NCI-H2107 treated with DMSO at 0.1 percent for 48 hours (cell line): ENCODE data around the gene BOC.
A peak's percentile ranks its signal among the peaks of the same experiment; 100 is the strongest.

Source experiments
- DNase-seq: peaks from one replicate; lab custom pipeline; 2025; ENCODE audit not compliant: unreplicated experiment; lab: John Stamatoyannopoulos, UW

The BOC gene

DNA sequence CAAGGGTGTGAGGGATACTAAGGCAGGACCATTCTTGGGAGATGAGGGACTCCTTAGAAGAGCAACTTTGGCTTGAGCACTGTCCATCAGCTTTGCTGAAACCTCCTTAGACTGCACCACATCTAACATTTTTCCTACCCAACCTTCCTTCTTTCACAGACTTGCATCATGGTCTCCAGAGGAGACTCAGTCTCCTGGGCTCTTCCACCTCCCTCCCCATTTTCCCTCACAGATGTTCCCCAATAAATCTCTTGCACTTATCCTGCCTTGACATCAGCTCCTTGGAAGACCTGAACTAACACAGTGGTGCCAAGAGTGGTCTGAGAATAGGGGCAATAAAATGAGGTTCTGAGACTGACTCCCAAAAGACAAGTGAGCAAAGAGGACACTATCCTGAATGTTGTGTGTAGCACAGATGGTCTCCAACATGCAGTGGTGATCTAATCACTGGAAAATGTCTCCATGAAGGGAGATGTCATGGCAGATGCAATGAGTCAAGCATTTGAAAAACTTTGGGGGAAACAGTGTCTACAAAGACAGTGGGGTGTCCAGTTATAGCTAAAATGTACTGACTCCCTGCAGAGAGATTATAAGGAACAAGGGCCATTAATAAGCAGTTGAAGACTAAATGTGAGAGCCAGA, 26.0 kb upstream of the BOC start:
- DNase-seq: no peak

- no peak for DNase-seq
Observed at GRCh38 chr3:113186566-113186965, 24.8 kb upstream of the BOC start.

GRCh38 chr3:113193288-113193687, 18.1 kb upstream of the BOC start:
- no peak for DNase-seq

- DNase-seq: no peak
Observed at GRCh38 chr3:113193719-113194118, 17.6 kb upstream of the BOC start.

- peak; percentile 92 for DNase-seq
Observed at GRCh38 chr3:113194823-113195401, 16.4 kb upstream of the BOC start.

- DNase-seq: no peak
Observed at GRCh38 chr3:113200351-113200750, 11.0 kb upstream of the BOC start.

DNA sequence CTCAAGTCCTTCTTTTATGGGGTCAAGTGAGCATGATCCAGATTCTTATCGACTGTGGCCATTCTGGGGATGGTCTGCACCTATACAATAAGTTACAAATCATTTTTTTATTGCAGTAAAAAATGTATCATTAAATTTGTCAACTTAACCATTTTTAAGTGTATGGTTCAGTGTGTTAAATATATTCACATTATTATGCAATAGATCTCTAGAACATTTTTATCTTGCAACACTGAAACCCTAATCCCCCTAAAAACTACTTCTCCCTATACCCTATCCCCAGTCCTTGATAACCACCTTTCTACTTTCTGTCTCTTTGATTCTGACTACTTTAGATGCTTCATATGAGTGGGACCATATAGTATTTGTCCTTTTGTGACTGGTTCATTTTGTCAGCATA, 10.4 kb upstream of the BOC start:
- DNase-seq: no peak

DNA sequence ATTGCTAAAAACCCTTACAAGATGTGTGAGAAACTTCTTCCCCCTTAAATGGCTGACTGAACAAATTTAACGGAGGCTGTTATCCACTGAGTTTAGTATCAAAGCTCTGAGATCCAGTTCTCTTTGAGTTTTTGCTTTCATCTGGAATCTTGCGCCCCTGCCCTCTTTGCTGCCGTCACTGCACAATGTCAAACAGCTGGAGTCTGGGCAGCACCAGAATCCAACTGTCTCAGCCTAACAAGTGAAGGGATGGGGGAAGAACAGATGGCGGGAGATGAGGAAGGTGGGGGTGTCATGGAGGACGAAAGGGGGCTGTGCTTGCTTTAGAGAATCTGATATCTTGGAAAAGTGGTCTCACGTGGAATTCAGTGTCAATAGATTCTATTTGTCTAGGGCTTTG, 7.0 kb upstream of the BOC start:
- no peak for DNase-seq

- no peak for DNase-seq
Observed at GRCh38 chr3:113205481-113205880, 5.9 kb upstream of the BOC start.

DNA sequence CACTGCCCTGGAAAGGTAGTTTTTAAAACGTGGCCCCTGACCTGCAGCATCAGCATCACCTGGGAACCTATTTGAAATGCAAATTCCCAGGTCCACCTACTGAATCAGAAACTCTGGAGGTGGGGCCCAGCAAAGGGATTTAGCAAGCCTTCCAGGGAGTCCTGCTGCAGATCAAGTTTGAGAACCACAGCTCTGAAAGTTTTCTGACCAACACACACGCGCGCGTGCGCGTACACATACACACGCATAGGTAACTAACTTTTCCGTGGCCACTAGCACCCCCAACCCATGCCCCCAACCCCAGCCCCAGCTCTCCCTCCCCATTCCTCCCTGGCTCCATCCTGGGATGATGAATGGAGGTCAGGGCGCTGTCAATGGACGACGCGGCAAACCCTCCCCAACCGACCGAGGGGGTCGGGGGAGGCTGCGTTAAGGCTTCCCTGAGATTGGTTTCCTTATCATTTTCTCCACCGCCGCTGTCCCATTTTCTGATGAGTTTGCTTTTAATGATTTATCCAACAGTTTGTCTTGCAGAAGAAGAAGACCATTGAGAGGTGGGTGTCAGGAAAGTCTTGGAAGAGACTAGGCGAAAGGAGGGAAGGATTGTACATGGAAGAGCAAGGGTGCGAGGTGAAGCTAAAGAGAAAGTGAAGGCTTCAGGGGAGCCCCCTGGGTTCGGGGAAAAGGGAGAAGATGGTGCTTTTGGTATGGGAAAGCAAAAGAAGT, 590 bp upstream of the BOC start:
- DNase-seq: no peak

GRCh38 chr3:113212150-113212843, 940 bp downstream of the BOC start:
- no peak for DNase-seq

GRCh38 chr3:113212844-113213375, 1.6 kb downstream of the BOC start:
- DNase-seq: no peak

GRCh38 chr3:113213896-113214587, 2.7 kb downstream of the BOC start:
- DNase-seq: peak; percentile 66

DNA sequence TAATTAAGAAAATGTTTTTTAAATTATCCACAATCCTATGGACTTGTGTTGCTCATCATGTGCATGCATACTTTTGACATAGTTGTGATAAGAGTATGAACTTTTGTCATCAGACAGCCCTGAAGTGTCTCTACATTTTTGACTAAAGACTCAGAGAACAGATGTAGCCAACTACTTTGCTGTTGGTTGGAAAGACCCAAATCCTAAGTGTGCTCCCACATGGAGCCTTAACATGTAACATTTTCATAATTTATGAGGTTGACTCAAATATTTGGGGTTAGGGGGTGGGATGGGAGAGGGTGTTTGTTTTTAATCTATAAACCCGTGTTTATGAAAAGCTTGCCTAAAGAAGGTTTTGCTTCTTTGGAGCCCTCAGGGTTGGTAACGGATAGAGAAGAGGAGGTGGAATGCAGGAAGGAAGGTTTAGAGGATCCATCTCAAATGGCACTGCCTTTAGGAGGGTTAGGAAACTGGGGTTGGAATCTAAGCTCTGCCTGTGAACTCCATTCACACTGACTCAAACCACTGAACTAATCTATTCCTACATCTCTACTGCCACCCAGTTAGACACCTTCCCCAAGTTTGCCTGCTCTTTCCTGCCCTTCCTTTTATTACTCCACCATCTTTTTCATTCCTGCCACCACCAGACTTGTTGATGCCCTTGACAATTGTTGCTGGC, 3.7 kb downstream of the BOC start:
- DNase-seq: no peak

DNA sequence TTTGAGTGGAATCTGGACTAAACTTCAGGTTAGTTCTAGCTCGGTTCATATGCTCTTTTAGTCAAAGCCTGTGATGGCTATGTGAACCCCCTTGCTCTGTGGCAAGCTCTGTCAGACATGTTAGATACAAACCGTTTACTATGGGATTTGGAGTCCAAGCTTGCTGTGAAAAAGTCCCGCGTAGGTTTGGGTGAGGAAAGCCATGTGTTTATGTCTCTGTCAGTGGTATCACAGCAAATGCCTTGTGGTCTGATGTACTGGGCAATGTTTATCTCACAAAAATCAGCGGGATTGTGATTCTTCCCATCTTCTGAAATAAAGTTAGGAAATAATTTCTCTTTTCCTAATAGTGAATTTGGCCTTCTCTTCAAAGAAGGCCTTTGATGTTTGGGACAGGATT, 5.0 kb downstream of the BOC start:
- DNase-seq: no peak

DNA sequence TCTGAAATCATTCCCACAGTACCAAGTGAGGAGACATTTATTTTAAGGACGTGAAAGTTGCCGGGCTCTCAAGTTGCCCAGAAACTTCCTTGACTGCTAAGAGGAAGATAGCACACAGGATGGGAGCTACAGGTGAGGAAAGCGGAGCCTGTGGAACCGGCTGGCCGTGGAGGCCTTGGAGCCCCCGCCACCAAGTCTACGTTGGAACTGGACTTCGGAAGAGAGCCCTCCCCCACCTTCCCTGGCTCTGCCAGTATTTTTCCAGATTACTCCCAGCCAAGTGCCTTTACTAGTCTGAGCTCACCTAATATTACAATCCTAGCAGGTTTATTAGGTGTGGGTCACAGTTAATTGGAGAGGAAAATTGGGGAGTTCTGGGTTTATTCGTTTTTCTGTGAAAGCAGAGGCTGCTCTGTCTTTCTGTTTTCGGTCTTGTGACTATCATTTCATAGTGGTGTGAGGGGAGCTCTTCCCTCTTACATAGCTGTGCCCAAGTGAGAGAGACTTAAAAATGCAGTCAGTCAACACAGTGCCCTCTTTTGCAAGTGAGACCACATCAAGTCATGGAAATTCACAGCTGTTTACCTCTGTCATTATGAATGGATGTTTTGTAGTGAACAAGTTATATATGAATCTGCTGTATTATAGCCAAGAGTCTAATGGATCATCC, 6.8 kb downstream of the BOC start:
- no peak for DNase-seq

- no peak for DNase-seq
Observed at GRCh38 chr3:113218681-113219045, 7.3 kb downstream of the BOC start.

DNA sequence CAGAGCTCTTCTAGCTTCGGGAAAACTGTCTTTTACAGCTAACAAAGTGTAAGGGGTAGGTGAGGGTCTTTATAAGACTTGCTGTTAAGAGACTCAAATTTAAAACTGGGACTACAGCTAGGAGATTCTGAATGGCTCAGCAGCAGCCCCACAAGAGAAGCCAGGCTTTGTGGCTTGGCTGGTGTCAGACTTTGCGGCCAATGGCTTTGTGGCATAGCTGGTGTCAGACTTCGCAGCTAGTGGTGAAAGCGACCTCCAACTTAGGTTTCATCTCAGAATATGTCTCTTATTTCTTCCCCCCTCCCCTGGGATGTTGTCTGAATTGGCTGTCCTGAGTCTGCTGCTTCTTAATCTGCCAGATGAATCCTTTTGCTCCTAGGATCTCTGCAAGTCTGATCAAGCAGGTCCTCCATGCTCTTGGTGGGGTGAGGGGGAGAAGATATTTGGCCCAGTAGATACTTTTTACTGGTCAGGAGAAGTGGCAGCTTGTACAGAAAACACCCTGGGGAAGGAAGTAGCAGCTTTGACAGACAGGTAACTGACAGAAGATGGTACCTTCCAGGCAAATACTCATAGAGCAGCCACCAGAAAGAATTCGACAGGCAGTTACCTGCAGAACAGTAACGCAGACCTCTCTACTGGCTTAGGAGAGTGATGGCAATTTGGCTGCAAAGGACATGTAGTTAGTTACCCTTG, 8.4 kb downstream of the BOC start:
- DNase-seq: no peak

- DNase-seq: no peak
Observed at GRCh38 chr3:113220721-113221120, 9.4 kb downstream of the BOC start.
